Measurements from ENCODE around the gene MARCHF9. TPM values are rescaled to one million over a fixed set of nuclear protein-coding genes. Genes with fewer than 3 reads are reported as not detected.

MARCHF9 gene
- total and polyA plus RNA-seq, 9 donors: 5.0 to 15.2 (median 7.7) TPM

- peaks cover 7% of the 10 kb centered on the region for H3K27me3 ChIP-seq
These were observed 14.9 kb upstream of the MARCHF9 start for GRCh38 chr12:57739914-57740538.

GRCh38 chr12:57740656-57741412 lies 14.1 kb upstream of the MARCHF9 start:
- TF ChIP-seq POLR2A (IDR thresholded peaks at IDR 0.05): no peak
- TF ChIP-seq EP300 (IDR thresholded peaks at IDR 0.05): no peak
- no peak for TF ChIP-seq CTCF (IDR thresholded peaks at IDR 0.05)
- H3K4me1 ChIP-seq (ENCODE audit: insufficient read depth): peaks cover 12% of the 10 kb centered on the region
- no peaks in the 10 kb centered on the region for H3K36me3 ChIP-seq
- no peak for DNase-seq
- 64 to 78% (median 70%) methylated on average over 5 of the region's 5 CpGs for WGBS, 3 donors
- H3K27me3 ChIP-seq: peaks cover 7% of the 10 kb centered on the region
- no peak overlapping the region for H3K27ac ChIP-seq
- no peaks in the 10 kb centered on the region for H3K9me3 ChIP-seq
- intact Hi-C loops (cut with DNase I): no loop called here
- H3K4me3 ChIP-seq: no peak overlapping the region

More at GRCh38 chr12:57739914-57740538, 14.9 kb upstream of the MARCHF9 start:
- DNase-seq: no peak
- H3K36me3 ChIP-seq: no peaks in the 10 kb centered on the region
- TF ChIP-seq EP300 (IDR thresholded peaks at IDR 0.05) (no peak), CTCF (IDR thresholded peaks at IDR 0.05) (no peak), POLR2A (IDR thresholded peaks at IDR 0.05) (no peak)
- H3K4me1 ChIP-seq (ENCODE audit: insufficient read depth): peaks cover 9% of the 10 kb centered on the region
- no peaks in the 10 kb centered on the region for H3K9me3 ChIP-seq
- H3K4me3 ChIP-seq: no peak overlapping the region
- 26 to 31% (median 30%) methylated on average over 10 of the region's 10 CpGs for WGBS, 3 donors
- no peak overlapping the region for H3K27ac ChIP-seq
- intact Hi-C loops (cut with DNase I): no loop called here

- Histone ChIP-seq H3K27ac (no peak overlapping the region), H3K9me3 (no peaks in the 10 kb centered on the region), H3K27me3 (peaks cover 7% of the 10 kb centered on the region), H3K4me1 (ENCODE audit: insufficient read depth) (peaks cover 10% of the 10 kb centered on the region), H3K4me3 (no peak overlapping the region), H3K36me3 (no peaks in the 10 kb centered on the region)
- DNase-seq: no peak
- WGBS, 3 donors: 64 to 73% (median 73%) methylated on average over 1 of the region's 1 CpG
- intact Hi-C loops (cut with DNase I): no loop called here
- TF ChIP-seq EP300 (IDR thresholded peaks at IDR 0.05) (no peak), POLR2A (IDR thresholded peaks at IDR 0.05) (no peak), CTCF (IDR thresholded peaks at IDR 0.05) (no peak)
These were observed 13.5 kb upstream of the MARCHF9 start for GRCh38 chr12:57741413-57741789.

- H3K4me1 ChIP-seq (ENCODE audit: insufficient read depth): peaks cover 10% of the 10 kb centered on the region
- TF ChIP-seq EP300 (IDR thresholded peaks at IDR 0.05): no peak
- TF ChIP-seq POLR2A (IDR thresholded peaks at IDR 0.05): no peak
- no peak for TF ChIP-seq CTCF (IDR thresholded peaks at IDR 0.05)
- peaks cover 6% of the 10 kb centered on the region for H3K27me3 ChIP-seq
- no peaks in the 10 kb centered on the region for H3K9me3 ChIP-seq
- DNase-seq: no peak
- no peak overlapping the region for H3K4me3 ChIP-seq
- H3K36me3 ChIP-seq: no peaks in the 10 kb centered on the region
- 50 to 63% (median 53%) methylated on average over 14 of the region's 14 CpGs for WGBS, 3 donors
- no peak overlapping the region for H3K27ac ChIP-seq
- intact Hi-C loops (cut with DNase I): no loop called here
These were observed 12.8 kb upstream of the MARCHF9 start for GRCh38 chr12:57741844-57742738.

Data from ovary (tissue), 9 donors.